Mesenchymal stem cell (in vitro differentiated cells and primary cell): ENCODE measurements around the gene ANO3.

Source experiments
- DNase-seq: peaks from one replicate; pipeline ENCODE4 v3.0.0-alpha.2; 2013
- H2AFZ ChIP-seq: one replicate; pipeline ENCODE4 v1.6.1; 2013; ENCODE audit warnings: low read depth, mild to moderate bottlenecking, control low read depth, inconsistent platforms, low read length, moderate library complexity
- H2AK5ac ChIP-seq: 2 replicates; pipeline ENCODE4 v1.6.1; 2013; ENCODE audit warnings: low read length, moderate library complexity, mild to moderate bottlenecking, inconsistent platforms; ENCODE audit not compliant: severe bottlenecking
- H2BK120ac ChIP-seq: one replicate; pipeline ENCODE4 v1.6.1; 2013; ENCODE audit warnings: low read depth, mild to moderate bottlenecking, inconsistent platforms, low read length, moderate library complexity
- H2BK12ac ChIP-seq, 2 experiments: one replicate each; pipeline ENCODE4 v1.6.1; 2013; ENCODE audit warnings: inconsistent platforms in 2 of 2, low read length in 2 of 2, mild to moderate bottlenecking in 2 of 2, moderate library complexity in 2 of 2, control low read depth in 1 of 2
- H2BK15ac ChIP-seq: one replicate; pipeline ENCODE4 v1.6.1; 2013; ENCODE audit warnings: mild to moderate bottlenecking, low read depth, inconsistent platforms; ENCODE audit not compliant: poor library complexity, severe bottlenecking
- H2BK5ac ChIP-seq: 2 replicates; pipeline ENCODE4 v1.6.1; 2013; ENCODE audit warnings: low read depth, mild to moderate bottlenecking, low read length, control low read depth, inconsistent platforms; ENCODE audit not compliant: poor library complexity, severe bottlenecking
- H3K14ac ChIP-seq, 2 experiments: one replicate each; pipeline ENCODE4 v1.6.1; 2013; ENCODE audit warnings: inconsistent platforms in 2 of 2, low read length in 2 of 2, control low read depth in 1 of 2, mild to moderate bottlenecking in 1 of 2, moderate library complexity in 1 of 2
- H3K18ac ChIP-seq, 2 experiments: one replicate each; pipeline ENCODE4 v1.6.1; 2013; ENCODE audit warnings: inconsistent platforms in 2 of 2, low read length in 2 of 2, control low read depth in 1 of 2, low read depth in 1 of 2, mild to moderate bottlenecking in 1 of 2
- H3K23ac ChIP-seq, 2 experiments: one replicate each; pipeline ENCODE4 v1.6.1; 2013; ENCODE audit warnings: inconsistent platforms in 2 of 2, low read length in 2 of 2, mild to moderate bottlenecking in 2 of 2, moderate library complexity in 2 of 2, control low read depth in 1 of 2
- H3K27ac ChIP-seq: 2 replicates; pipeline ENCODE4 v1.5.1; 2013; ENCODE audit warnings: mild to moderate bottlenecking, moderate library complexity, low read length, control low read depth, inconsistent platforms; ENCODE audit not compliant: poor library complexity, severe bottlenecking
- H3K27me3 ChIP-seq, 2 experiments: 2 replicates each; pipeline versions ENCODE4 v1.6.1 to v1.7.0; 2013; ENCODE audit warnings: low read length in 2 of 2, mild to moderate bottlenecking in 2 of 2, moderate library complexity in 2 of 2, control low read depth in 1 of 2, inconsistent platforms in 1 of 2; ENCODE audit not compliant: control insufficient read depth in 1 of 2, insufficient read depth in 1 of 2
- H3K36me3 ChIP-seq, 2 experiments: 2 replicates each; pipeline versions ENCODE4 v1.6.1 to v1.7.0; 2013; ENCODE audit warnings: low read length in 2 of 2, control low read depth in 1 of 2, inconsistent platforms in 1 of 2, low read depth in 1 of 2, mild to moderate bottlenecking in 1 of 2; ENCODE audit not compliant: insufficient read depth in 2 of 2, control insufficient read depth in 1 of 2
- H3K4ac ChIP-seq, 2 experiments: one replicate each; pipeline ENCODE4 v1.6.1; 2013; ENCODE audit warnings: inconsistent platforms in 2 of 2, low read length in 2 of 2, mild to moderate bottlenecking in 2 of 2, moderate library complexity in 2 of 2, control low read depth in 1 of 2, low read depth in 1 of 2
- H3K4me1 ChIP-seq: 2 replicates; pipeline ENCODE4 v1.6.1; 2013; ENCODE audit warnings: low read depth, low read length, control low read depth; ENCODE audit not compliant: control insufficient read depth, insufficient read depth
- H3K4me2 ChIP-seq: 2 replicates; pipeline ENCODE4 v1.6.1; 2013; ENCODE audit warnings: low read length, mild to moderate bottlenecking, inconsistent platforms; ENCODE audit not compliant: poor library complexity, severe bottlenecking
- H3K4me3 ChIP-seq, 2 experiments: 2 replicates each; pipeline versions ENCODE4 v1.5.1 to v1.7.0; 2013; ENCODE audit warnings: low read length in 2 of 2, mild to moderate bottlenecking in 2 of 2, control low read depth in 1 of 2, low read depth in 1 of 2; ENCODE audit not compliant: insufficient read depth in 1 of 2
- H3K79me1 ChIP-seq: replicated peaks from 2 replicates; pipeline ENCODE4 v1.6.1; 2013; ENCODE audit warnings: mild to moderate bottlenecking, control low read depth, low read length, inconsistent platforms; ENCODE audit not compliant: poor library complexity, severe bottlenecking
- H3K9ac ChIP-seq: 2 replicates; pipeline ENCODE4 v1.7.0; 2013; ENCODE audit warnings: mild to moderate bottlenecking, low read length, moderate library complexity
- H3K9me3 ChIP-seq: 2 replicates; pipeline ENCODE4 v1.7.0; 2013; ENCODE audit warnings: mild to moderate bottlenecking, low read length; ENCODE audit not compliant: control insufficient read depth
- H4K8ac ChIP-seq: one replicate; pipeline ENCODE4 v1.6.1; 2013; ENCODE audit warnings: inconsistent platforms, mild to moderate bottlenecking, low read length, moderate library complexity
- H4K91ac ChIP-seq: one replicate; pipeline ENCODE4 v1.6.1; 2013; ENCODE audit warnings: mild to moderate bottlenecking, low read length, inconsistent platforms
- WGBS: methylation state at CpG from one replicate; pipeline ENCODE4 v1.1.7; 2013; ENCODE audit warnings: mixed read lengths; 5-methylcytosine and 5-hydroxymethylcytosine counted together

ANO3 gene

DNA sequence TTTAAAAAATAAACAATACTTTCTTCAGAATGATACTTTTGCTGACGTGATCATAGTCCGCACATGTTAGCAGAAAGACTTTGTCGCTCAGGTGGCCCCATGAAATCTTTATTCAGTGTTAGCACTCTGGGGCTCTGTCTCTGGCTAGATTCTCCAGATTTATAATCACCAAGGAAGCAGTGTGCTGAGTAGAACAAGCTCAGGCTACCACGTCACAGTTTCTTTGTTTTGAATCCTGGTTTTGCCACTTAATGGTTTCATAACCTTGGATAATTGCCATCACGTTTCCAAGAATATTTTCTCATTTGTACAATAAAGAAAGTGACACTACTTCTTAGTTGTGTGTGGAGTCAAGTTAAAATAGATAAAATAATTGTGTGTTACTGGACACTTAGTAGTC is 244.0 kb downstream of the ANO3 start:
- Histone ChIP-seq H4K8ac (no peak overlapping the region), H2BK5ac (no peak overlapping the region), H2BK120ac (no peak overlapping the region), H3K4me2 (no peak overlapping the region), H3K4ac (no peak overlapping the region), H3K4me1 (peaks cover 2% of the 10 kb centered on the region), H3K4me3 (no peak overlapping the region), H3K18ac (no peak overlapping the region), H3K79me1 (no peaks in the 10 kb centered on the region), H2BK12ac (no peak overlapping the region), H2AK5ac (no peak overlapping the region), H2BK15ac (no peak overlapping the region), H3K14ac (no peak overlapping the region), H3K27me3 (no peaks in the 10 kb centered on the region), H4K91ac (no peak overlapping the region), H3K9ac (no peak overlapping the region), H3K9me3 (no peaks in the 10 kb centered on the region), H3K36me3 (no peaks in the 10 kb centered on the region), H3K27ac (no peak overlapping the region), H2AFZ (no peak overlapping the region), H3K23ac (no peak overlapping the region)
- WGBS, result 87% methylated on average over 4 of the region's 5 CpGs
- no peak for DNase-seq

GRCh38 chr11:26578998-26579661 is 247.2 kb downstream of the ANO3 start:
- DNase-seq, result peak; percentile 16
- H3K23ac ChIP-seq, result no peak overlapping the region
- no peaks in the 10 kb centered on the region for H3K79me1 ChIP-seq
- H3K4me3 ChIP-seq, result no peak overlapping the region
- H3K4me1 ChIP-seq, result no peaks in the 10 kb centered on the region
- H2BK5ac ChIP-seq, result no peak overlapping the region
- H2BK120ac ChIP-seq, result no peak overlapping the region
- no peaks in the 10 kb centered on the region for H3K27me3 ChIP-seq
- no peaks in the 10 kb centered on the region for H3K9me3 ChIP-seq
- H2AFZ ChIP-seq, result no peak overlapping the region
- no peak overlapping the region for H4K91ac ChIP-seq
- H3K4ac ChIP-seq, result no peak overlapping the region
- H3K4me2 ChIP-seq, result no peak overlapping the region
- H3K14ac ChIP-seq, result no peak overlapping the region
- 36% methylated on average over 1 of the region's 1 CpG for WGBS
- peak overlapping the region; percentile 30 for H3K9ac ChIP-seq
- H3K27ac ChIP-seq, result no peak overlapping the region
- no peak overlapping the region for H4K8ac ChIP-seq
- no peak overlapping the region for H2BK12ac ChIP-seq
- H3K18ac ChIP-seq, result no peak overlapping the region
- no peaks in the 10 kb centered on the region for H3K36me3 ChIP-seq
- H2AK5ac ChIP-seq, result no peak overlapping the region
- no peak overlapping the region for H2BK15ac ChIP-seq

DNA sequence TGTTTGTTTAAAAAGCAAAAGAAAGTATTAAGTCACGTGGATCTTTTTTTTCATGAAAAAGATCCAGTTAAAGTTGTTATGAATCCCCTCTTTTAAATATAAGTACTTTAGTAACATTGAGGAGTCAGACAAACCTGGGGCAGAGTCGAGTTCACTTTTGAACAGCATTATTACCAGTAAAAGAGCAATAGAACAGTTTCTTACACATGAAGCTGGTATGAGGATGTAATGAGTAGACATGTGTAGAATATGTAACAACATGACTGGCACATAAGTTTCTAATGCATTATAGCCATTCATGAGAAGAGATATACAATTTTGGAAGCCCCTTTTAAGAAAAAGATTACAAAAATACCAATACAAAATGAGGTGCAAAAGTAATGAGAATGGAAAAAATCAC is 247.8 kb downstream of the ANO3 start:
- Histone ChIP-seq H3K4me2 (no peak overlapping the region), H3K9ac (peak overlapping the region; percentile 30), H2AFZ (no peak overlapping the region), H3K79me1 (no peaks in the 10 kb centered on the region), H2BK15ac (no peak overlapping the region), H3K4me3 (no peak overlapping the region), H3K14ac (no peak overlapping the region), H3K27me3 (no peaks in the 10 kb centered on the region), H2BK120ac (no peak overlapping the region), H4K8ac (no peak overlapping the region), H2BK5ac (no peak overlapping the region), H3K36me3 (no peaks in the 10 kb centered on the region), H2BK12ac (no peak overlapping the region), H3K4me1 (no peaks in the 10 kb centered on the region), H3K18ac (no peak overlapping the region), H3K9me3 (no peaks in the 10 kb centered on the region), H4K91ac (no peak overlapping the region), H3K27ac (no peak overlapping the region), H2AK5ac (no peak overlapping the region), H3K4ac (no peak overlapping the region), H3K23ac (no peak overlapping the region)
- no peak for DNase-seq
- no CpG with 5 or more reads among the region's 2 CpGs for WGBS

DNA sequence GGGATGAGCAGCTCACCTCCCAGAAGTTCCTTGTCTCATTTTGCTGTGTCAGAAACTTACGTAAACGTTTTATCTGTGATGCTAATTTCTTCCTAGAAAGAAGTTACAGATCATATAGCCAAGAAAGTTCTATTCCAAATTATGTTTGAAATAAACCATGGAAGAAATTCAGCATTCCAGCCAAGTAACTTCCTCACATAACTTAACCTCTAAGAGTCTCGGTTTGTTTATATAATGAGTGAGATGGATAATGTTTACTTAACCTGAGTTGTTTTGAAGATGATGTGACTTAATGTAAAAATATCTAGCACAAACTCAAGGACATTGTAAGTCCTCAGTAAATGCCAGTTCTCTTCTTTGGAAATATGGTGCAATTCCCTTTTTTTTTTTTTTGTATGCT is 249.0 kb downstream of the ANO3 start:
- no peaks in the 10 kb centered on the region for H3K79me1 ChIP-seq
- H3K14ac ChIP-seq, result no peak overlapping the region
- H3K9ac ChIP-seq, result no peak overlapping the region
- no peak overlapping the region for H3K23ac ChIP-seq
- no CpG with 5 or more reads among the region's 3 CpGs for WGBS
- no peaks in the 10 kb centered on the region for H3K4me1 ChIP-seq
- H2BK12ac ChIP-seq, result no peak overlapping the region
- no peaks in the 10 kb centered on the region for H3K27me3 ChIP-seq
- H3K36me3 ChIP-seq, result no peaks in the 10 kb centered on the region
- no peak overlapping the region for H2AFZ ChIP-seq
- H3K4ac ChIP-seq, result no peak overlapping the region
- peak; percentile 20 for DNase-seq
- H3K18ac ChIP-seq, result no peak overlapping the region
- no peaks in the 10 kb centered on the region for H3K9me3 ChIP-seq
- H4K91ac ChIP-seq, result no peak overlapping the region
- no peak overlapping the region for H3K4me3 ChIP-seq
- H2AK5ac ChIP-seq, result no peak overlapping the region
- H3K4me2 ChIP-seq, result no peak overlapping the region
- H3K27ac ChIP-seq, result no peak overlapping the region
- no peak overlapping the region for H2BK120ac ChIP-seq
- H2BK5ac ChIP-seq, result no peak overlapping the region
- no peak overlapping the region for H2BK15ac ChIP-seq
- H4K8ac ChIP-seq, result no peak overlapping the region
